HepG2 (cell line): ENCODE data around the gene COL4A3. TPM values are rescaled to one million over a fixed set of nuclear protein-coding genes. Genes with fewer than 3 reads are reported as not detected.

Experiments used
- CSRNP2 ChIP-seq: sonication (generic); formaldehyde crosslinking; conservative IDR thresholded peaks from 2 replicates; pipeline ENCODE4 v1.8.0; 2022; ENCODE audit warnings: low read depth, missing genetic modification reagents
- HOXA3 ChIP-seq: sonication (generic); formaldehyde crosslinking; IDR thresholded peaks from 2 replicates; pipeline ENCODE4 v1.5.0; 2020; ENCODE audit warnings: missing genetic modification reagents
- MLLT10 ChIP-seq: sonication (generic); formaldehyde crosslinking; IDR thresholded peaks from 2 replicates; pipeline ENCODE4 v1.4.0; 2020; ENCODE audit warnings: missing genetic modification reagents
- PATZ1 ChIP-seq: sonication (generic); formaldehyde crosslinking; IDR thresholded peaks from 2 replicates; pipeline ENCODE4 v1.4.0; 2020; ENCODE audit warnings: missing genetic modification reagents
- SPEN ChIP-seq: sonication (generic); formaldehyde crosslinking; IDR thresholded peaks from 2 replicates; pipeline ENCODE4 v1.5.1; 2020; ENCODE audit warnings: low read depth, mild to moderate bottlenecking, missing genetic modification reagents
- ZNF550 ChIP-seq: sonication (generic); formaldehyde crosslinking; IDR thresholded peaks from 2 replicates; pipeline ENCODE4 v1.4.0; 2020; ENCODE audit warnings: mild to moderate bottlenecking, missing genetic modification reagents, borderline replicate concordance
- ZNF660 ChIP-seq: sonication (generic); formaldehyde crosslinking; IDR thresholded peaks from 2 replicates; pipeline ENCODE4 v1.5.1; 2020; ENCODE audit warnings: mild to moderate bottlenecking, low read depth, missing genetic modification reagents, borderline replicate concordance
- ZNF687 ChIP-seq: sonication (generic); formaldehyde crosslinking; IDR thresholded peaks from 2 replicates; pipeline ENCODE4 v1.5.1; 2020; ENCODE audit warnings: mild to moderate bottlenecking, missing genetic modification reagents, moderate library complexity
- polyA plus RNA-seq, 8 experiments: library from polyadenylated mRNA; depleted of rRNA in 3 of 8; stranded (reverse) in 7 of 8; unstranded in 1 of 8; fragments of >200 nt; fragmentation: Illumina TruSeq in 4 of 8; extraction: Trizol in 4 of 8; gene quantifications; 2 replicates each; pipeline versions ENCODE4 v1.2.1 to v1.2.3, GENCODE V29; 2011 to 2016; ENCODE audit warnings: low read depth in 4 of 8, missing spikeins in 1 of 8, mixed read lengths in 1 of 8; ENCODE audit not compliant: insufficient read depth in 1 of 8
- total RNA-seq, 5 experiments: library from RNA; depleted of rRNA; stranded (reverse); fragments of >200 nt; fragmentation: Illumina TruSeq; extraction: Trizol; gene quantifications; 2 replicates each; pipeline ENCODE4 v1.2.3, GENCODE V29; 2016; ENCODE audit warnings: low read depth in 1 of 5
- TF ChIP-seq, protein P1 (sequence below): sonication (generic); formaldehyde crosslinking; IDR thresholded peaks from 2 replicates; pipeline ENCODE4 v1.9.0; 2022; ENCODE audit warnings: missing genetic modification reagents, mild to moderate bottlenecking, borderline replicate concordance
- TF ChIP-seq, protein P2 (sequence below): sonication (generic); formaldehyde crosslinking; IDR thresholded peaks from 2 replicates; pipeline ENCODE4 v1.5.0; 2020; ENCODE audit warnings: mild to moderate bottlenecking, low read depth, missing genetic modification reagents, borderline replicate concordance
- TF ChIP-seq, protein P3 (sequence below): sonication (generic); formaldehyde crosslinking; IDR thresholded peaks from 2 replicates; pipeline ENCODE4 v1.4.0; 2020; ENCODE audit warnings: low read depth, missing genetic modification reagents

The COL4A3 gene
- total and polyA plus RNA-seq, 2 of the 13 experiments (the other 11 are each of a cell fraction or from before 2014, with no cell fraction given) = 0.02 TPM; not detected in 1

DNA sequence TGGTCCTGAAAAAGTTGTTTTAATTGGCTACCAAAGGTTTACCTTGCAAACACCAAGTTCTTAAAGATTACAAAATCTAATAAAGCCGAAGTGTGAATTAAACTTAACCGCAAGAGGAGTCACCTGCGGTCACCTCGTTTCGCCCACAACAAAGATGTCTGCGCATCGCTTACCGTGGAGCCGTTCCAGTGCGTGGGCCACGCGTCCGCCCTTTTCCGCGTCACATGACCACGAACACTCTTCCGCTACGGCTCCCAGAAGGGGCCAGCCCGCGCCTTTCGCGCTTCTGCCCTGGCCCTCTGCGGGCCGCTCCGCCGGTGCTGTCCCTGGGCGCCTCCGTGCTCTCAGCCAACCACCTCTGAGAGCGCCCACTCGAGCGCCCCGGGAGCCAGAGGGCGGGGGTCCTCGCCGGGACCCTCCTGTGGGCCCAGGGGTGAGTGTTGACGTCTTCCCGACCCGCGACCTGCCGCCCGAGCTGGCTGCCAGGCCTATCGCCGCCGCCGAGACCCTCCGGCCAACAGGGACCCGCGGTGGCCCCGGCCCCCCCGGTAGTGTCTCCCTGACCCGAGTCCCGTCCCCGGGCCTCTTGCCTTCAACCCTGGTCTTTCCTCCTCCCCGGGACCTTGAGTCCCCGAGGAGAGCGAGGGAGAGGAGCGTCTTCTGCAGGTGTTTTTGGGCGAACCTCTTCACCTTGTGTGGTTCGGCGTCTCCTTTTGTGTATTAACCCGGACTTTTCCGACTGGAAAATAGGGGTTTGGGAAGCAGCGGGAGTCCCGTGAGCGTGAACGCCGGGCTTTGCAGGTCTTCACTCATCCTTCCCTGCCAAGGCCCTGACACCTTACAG is 160.8 kb downstream of the COL4A3 start, which contains the start of gene MFF (continued):
- TF ChIP-seq, protein P1, sequence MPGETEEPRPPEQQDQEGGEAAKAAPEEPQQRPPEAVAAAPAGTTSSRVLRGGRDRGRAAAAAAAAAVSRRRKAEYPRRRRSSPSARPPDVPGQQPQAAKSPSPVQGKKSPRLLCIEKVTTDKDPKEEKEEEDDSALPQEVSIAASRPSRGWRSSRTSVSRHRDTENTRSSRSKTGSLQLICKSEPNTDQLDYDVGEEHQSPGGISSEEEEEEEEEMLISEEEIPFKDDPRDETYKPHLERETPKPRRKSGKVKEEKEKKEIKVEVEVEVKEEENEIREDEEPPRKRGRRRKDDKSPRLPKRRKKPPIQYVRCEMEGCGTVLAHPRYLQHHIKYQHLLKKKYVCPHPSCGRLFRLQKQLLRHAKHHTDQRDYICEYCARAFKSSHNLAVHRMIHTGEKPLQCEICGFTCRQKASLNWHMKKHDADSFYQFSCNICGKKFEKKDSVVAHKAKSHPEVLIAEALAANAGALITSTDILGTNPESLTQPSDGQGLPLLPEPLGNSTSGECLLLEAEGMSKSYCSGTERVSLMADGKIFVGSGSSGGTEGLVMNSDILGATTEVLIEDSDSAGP (CRISPR knock-in tag) = peak; percentile 97
- TF ChIP-seq HOXA3 = peak; percentile 99
- TF ChIP-seq ZNF660 (CRISPR knock-in tag) = no peak
- TF ChIP-seq, protein P2, sequence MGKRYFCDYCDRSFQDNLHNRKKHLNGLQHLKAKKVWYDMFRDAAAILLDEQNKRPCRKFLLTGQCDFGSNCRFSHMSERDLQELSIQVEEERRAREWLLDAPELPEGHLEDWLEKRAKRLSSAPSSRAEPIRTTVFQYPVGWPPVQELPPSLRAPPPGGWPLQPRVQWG (CRISPR knock-in tag) = no peak
- TF ChIP-seq SPEN (CRISPR knock-in tag) = peak; percentile 99
- no peak; the same call in 1 of the 2 replicates for TF ChIP-seq ZNF550 (CRISPR knock-in tag)
- peak; percentile 81 for TF ChIP-seq PATZ1
- TF ChIP-seq ZNF687 (CRISPR knock-in tag) = peak; percentile 99
- 0 out of 2 replicates have a peak, but pooled peaks have one; percentile 19 for TF ChIP-seq CSRNP2 (CRISPR knock-in tag)
- TF ChIP-seq, protein P3, sequence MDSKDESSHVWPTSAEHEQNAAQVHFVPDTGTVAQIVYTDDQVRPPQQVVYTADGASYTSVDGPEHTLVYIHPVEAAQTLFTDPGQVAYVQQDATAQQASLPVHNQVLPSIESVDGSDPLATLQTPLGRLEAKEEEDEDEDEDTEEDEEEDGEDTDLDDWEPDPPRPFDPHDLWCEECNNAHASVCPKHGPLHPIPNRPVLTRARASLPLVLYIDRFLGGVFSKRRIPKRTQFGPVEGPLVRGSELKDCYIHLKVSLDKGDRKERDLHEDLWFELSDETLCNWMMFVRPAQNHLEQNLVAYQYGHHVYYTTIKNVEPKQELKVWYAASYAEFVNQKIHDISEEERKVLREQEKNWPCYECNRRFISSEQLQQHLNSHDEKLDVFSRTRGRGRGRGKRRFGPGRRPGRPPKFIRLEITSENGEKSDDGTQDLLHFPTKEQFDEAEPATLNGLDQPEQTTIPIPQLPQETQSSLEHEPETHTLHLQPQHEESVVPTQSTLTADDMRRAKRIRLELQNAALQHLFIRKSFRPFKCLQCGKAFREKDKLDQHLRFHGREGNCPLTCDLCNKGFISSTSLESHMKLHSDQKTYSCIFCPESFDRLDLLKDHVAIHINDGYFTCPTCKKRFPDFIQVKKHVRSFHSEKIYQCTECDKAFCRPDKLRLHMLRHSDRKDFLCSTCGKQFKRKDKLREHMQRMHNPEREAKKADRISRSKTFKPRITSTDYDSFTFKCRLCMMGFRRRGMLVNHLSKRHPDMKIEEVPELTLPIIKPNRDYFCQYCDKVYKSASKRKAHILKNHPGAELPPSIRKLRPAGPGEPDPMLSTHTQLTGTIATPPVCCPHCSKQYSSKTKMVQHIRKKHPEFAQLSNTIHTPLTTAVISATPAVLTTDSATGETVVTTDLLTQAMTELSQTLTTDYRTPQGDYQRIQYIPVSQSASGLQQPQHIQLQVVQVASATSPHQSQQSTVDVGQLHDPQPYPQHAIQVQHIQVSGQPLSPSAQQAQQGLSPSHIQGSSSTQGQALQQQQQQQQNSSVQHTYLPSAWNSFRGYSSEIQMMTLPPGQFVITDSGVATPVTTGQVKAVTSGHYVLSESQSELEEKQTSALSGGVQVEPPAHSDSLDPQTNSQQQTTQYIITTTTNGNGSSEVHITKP (CRISPR knock-in tag) = peak; percentile 62; the same call in 1 of the 2 replicates
- peak; percentile 57; the same call in 1 of the 2 replicates for TF ChIP-seq MLLT10 (CRISPR knock-in tag)
